DMS 273 (cell line): ENCODE results near the gene SIRT5.

Experiments used
- DNase-seq: peaks from one replicate; lab custom pipeline; 2025; ENCODE audit not compliant: unreplicated experiment; lab: John Stamatoyannopoulos, UW

The SIRT5 gene

DNA sequence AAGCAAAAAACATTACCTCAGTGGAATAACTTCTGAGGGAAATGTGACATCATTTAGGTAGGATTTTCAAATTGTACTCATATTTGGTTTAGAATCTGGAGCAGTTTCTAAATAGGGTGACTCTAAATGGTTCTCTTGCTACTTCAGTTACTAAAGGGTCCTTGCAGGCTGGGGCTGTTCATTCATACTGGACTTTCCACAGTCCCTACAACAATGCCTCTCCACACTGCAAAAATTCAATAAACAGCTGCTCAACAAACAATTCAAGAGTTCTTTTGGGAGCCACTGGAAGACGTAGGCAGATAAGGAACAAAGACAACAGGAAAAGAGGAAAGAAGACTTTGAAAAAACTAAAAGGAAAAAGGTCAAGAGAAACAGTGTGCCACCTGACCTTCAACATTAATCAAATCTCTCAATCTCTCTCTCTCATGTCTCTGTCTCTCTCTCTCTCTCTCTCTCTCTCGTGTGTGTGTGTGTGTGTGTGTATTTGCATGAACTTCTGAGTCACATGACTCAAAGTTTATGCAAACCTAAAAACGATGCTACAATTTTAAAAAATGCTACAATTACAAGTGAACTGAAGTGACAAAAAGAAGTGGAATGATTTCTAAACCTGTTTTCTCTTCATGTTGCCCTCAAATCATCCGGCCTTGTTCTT, 55.2 kb downstream of the SIRT5 start:
- DNase-seq, result no peak

DNA sequence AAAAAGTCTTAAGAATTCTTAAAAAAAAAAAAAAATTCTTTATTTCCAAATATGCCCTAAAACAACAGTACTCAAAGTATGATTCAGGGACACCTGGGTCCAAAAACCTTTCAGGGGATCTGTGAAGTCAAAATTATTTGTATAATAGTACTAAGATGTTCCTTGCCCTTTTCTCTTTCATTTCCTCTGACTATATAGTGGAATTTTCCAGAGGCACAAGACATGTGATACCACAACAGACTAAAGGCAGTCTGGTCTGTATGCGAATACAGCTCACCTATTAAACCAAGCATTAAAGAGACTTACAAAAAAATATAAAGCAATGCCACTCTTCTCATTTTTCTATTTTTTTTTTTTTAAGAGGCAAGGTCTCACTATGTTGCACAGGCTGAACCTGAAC, 56.1 kb downstream of the SIRT5 start:
- no peak for DNase-seq

DNA sequence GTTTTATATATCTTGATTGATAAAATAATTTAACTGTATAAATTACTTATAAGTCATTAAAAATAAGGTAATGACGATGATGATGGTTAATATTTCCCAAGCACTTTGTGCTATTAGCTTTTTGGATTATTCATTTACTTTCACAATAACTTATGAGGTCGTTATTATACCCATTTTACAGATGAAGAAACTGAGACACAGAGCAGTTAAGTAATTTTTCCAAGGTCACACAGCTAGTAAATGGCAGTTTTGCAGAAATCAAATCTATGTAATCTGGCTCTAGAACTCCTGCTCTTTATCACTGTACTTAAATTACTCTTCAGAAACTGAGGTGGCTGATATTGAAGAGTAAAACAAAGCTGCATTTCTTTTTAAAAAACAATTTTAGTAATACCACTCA, 58.9 kb downstream of the SIRT5 start:
- no peak for DNase-seq

DNA sequence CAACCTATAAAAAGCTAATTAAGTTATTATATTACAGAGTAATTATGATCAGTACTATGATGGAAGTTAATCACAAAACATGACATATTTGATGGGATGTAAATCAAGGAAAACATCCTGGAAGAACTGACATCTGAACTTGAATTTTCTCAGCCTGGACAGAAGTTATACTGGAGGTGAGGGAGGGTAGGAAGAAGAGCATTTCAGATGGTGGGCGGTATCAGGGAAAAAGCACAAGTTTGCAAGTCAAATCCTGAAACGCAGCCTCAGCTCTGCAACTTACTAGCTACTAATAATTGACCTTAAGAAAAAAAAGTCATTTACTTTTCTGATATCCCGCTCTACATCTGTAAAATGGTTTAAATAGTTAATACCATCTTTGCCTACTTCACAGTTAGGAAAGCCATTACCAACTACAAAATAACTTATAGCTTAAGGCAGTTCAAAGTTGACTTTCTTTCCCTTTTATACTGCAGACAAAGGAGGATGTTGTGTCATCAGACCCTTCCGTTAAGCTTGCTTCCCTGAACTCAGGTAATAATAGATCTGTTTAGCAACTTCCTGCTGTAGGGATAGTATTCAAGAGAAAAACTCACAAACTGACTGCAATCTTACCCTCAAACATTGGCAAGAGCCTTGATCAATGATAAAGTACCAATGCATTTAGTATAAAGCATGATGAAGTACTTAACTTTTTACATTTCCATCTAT, 61.7 kb downstream of the SIRT5 start:
- DNase-seq, result no peak

DNA sequence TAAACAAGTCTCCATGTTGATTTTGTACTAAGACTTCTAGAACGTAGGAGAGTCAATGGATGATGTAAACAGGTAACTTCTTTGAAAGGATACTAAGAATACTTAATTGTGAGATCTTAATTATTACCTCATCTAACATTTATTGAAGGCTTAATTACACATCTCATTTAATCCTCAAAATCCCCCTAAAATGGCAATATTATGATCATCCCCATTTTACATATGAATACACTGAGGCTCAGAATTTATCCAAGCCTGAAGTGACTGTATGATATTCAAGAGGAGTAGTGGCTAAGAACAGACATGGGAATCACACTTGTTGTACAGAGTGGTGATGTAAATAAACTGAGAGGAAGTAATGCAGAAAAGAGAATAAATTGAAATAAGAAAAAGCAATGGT, 63.6 kb downstream of the SIRT5 start:
- no peak for DNase-seq

DNA sequence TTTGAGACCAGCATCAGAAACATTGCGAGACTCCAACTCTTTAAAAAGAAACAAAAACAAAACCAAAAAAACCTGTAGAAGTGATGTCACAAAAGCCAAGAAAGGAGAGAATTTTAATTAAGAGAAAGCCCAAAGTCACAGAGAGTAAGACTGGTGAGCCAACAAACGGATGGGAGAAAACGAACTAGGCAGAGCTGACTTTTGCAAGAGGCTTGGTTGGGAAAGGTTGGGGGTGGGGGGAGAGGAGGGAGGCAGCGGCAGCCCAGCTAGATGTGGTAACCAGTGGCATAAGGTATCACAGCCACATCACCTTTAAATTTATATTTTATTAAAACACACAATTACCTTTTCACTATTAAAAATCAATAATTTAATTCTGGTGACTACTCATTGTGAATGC, 64.2 kb downstream of the SIRT5 start:
- DNase-seq, result no peak

DNA sequence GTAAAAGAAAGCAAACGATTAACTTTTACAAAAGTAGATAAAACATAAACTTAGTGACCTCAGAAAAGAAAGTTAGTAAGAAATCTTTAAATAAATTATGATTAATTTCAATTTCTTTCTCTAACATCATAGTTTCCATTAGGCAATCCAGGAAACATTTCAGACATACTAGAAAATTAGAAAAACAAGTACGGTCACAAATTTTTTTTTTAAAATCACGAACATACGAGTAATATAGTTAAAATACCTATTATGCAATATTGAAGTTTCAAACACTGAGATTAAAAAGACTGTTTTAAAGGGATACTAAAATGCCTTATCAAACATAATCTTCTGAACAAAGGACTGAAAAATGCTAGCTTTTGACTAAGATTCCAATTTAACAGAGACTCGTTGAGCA, 66.9 kb downstream of the SIRT5 start:
- DNase-seq, result no peak

DNA sequence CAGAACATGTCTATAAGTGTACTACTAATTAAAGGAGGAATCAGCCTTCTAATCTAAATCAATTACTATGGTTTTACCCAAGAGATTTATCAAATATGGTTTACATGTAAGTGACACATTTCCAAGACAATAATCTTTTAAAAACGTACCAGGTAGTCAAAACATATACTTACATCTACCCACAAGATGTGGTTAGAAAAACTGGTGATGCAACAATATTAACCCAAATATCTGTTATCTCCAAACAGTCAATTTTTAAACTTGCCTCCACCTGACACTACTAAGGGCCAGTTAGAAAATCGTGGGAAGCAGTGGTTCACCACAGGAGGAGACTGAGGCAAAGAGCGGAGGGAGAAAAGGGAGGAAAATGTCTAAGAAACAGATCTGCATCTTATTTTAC, 68.7 kb downstream of the SIRT5 start:
- DNase-seq, result no peak

DNA sequence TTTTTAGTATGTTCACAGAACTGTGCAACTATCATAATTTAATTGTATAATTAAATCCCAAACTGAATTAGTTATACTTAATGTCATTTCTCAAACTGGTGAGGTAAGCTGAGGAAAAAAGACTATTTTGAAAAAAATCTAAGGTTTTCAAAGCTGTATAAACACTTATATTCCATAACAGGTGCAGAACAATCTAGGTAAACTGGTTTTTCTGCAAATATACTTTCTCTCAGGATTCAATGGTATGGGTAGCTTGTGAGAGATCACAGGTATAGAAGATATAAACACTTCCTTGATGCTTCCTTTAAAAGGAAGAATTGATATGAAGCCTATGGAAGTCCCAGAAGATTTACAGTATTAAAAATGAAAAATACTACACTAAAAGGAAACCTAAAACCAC, 74.4 kb downstream of the SIRT5 start:
- no peak for DNase-seq

DNA sequence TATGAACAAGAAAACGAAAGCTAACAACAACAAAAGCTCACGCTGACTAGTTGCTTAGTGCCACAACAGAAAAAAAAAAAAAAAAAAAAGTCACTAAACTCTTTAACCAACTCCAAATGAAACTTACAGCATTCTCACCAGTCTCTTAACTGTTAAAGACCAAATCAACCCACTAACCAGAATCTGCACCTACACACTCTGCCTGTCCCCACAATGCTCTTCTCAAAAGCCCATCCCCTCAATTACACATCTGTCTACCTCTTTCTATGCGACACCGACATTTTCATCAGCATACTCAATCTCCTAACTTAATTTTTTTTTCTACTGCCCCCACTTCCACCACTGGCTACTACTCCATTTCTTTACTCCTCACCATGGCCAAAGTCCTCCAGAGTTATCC, 75.0 kb downstream of the SIRT5 start:
- DNase-seq, result no peak

DNA sequence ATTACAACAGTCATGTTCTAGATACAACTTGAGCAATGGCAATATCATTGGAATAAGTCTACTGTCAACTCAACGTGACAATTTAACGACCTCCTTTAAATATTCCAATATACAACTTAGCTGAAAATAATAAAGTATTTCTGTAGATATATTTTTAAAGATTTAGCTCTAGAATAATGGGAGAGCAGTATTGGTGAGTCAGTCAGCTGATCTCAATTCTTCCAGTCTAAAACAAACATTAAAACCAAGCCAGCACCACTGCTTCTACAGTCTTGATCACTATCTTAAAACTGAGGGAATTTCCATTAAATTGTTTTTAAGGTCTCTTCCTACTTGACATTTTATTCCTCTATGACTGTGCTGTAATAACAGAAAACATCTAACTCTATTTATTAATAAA, 78.9 kb downstream of the SIRT5 start:
- DNase-seq, result no peak

DNA sequence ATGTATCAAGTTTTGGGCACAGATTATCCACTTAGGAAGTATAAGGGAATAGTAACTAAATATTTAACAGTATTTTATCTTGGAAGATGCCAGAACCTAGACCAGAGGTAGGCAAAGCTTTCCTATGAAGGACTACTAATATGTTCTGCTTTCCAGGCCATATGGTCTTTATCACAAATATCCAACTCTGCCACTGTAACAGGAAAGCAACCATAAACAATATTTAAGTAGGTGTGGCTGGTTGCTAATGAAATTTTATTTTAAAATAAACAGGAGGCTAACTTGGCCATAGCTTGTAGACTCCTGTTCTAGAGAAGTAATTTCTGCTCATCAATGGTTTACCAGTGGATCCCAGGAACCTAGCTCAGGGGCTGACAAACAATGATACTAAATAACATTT, 80.1 kb downstream of the SIRT5 start:
- peak; percentile 14 for DNase-seq

DNA sequence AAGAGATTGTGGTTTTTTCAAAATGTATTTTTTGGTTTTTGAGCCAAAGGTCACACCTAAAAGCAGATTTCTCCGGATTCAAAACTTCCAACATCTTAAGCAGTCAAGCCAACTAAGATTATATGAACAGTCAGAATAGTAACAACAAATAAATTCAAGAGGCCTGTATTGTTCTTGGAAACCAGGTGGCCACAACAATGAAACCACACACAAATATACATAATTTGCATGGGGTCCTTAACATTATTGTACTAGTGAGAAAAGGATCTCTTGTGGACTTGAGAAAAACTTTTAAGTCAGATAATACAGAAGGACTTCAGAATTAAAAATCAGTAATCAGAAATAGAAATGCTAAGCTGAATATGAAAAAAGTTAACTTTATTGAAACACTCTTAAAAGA, 81.3 kb downstream of the SIRT5 start:
- DNase-seq, result no peak

DNA sequence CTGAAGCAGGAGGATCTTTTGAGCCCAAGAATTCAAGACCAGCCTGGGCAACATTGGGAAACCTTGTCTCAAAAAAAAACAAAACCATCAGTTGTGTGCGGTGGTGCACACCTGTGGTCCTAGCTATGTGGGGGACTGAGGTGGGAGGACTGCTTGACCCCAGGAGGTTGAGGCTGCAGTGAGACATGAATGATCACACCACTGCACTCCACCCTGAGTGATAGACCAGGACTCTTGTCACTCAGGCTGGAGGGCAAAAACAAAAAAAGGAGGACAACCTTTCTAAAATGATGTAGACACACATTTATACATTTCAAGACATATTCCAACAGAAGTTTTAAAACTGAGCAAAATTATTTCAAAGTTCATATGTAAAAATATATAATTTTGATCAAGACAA, 85.9 kb downstream of the SIRT5 start:
- no peak for DNase-seq

DNA sequence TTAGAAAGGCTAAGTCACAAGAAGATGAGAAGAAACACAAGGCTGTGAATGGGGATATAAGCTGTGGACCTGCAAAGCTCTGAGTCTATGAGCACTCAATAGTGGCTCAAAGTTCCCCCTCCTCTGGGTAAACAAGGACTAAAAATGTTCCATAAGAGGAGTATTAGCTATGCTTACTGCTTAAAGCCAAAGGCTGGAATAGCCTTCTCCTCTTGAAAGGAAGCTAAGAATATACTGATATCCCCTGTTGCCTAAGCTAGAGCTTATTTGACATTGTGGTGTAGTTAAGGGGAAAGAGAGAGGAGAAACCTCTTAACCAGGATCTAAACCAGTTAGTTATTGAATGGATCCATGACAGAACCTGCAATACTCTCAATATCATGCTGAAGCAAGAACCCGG, 86.5 kb downstream of the SIRT5 start:
- no peak for DNase-seq

DNA sequence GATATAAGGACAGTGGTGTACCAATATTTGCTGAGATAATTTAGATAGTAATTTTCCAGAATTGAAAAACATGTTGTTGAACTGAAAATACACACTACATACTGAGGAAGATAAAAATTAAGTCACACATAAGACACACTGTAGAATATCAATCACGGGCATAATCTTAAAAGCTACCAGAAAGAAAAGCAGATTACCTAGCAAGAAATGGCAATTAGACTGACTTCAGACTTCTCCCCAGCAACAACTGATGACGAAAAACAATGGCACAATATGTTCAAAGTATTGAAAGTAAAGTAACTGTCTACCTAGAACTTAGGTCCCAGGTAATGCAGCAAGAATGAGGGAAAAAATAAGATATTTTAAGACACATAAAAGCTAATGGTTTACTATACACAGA, 87.2 kb downstream of the SIRT5 start:
- DNase-seq, result peak; percentile 6

DNA sequence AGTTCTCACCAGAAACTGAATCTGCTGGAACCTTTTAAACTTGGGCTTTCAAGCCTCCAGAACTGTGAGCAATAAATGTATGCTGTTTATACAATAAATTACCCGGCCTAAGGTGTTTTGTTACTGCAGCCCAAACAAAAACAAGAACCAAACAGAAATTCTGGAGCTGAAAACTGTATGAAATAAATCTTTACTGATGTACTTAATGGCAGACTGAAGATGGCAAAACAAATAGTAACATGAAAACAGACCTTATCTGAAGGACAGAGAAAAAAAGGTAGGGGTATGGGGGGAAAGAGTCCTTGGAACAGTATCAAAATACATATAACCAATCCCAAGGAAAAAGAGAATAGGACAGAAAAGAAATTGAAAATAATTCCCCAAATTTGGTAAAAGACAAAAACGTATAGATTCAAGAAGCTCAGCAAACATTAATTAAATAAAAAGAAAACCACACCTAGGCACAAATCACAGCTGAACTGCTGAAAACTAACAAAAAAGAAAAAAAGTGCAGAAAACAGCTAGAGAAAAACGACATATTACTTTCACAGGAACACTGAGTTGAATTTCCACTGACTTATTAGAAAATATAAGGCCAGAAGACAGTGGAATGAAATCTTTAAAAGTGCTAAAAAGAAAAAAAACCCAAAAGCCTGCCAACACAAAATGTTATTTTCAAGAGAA, 88.4 kb downstream of the SIRT5 start:
- DNase-seq, result no peak

DNA sequence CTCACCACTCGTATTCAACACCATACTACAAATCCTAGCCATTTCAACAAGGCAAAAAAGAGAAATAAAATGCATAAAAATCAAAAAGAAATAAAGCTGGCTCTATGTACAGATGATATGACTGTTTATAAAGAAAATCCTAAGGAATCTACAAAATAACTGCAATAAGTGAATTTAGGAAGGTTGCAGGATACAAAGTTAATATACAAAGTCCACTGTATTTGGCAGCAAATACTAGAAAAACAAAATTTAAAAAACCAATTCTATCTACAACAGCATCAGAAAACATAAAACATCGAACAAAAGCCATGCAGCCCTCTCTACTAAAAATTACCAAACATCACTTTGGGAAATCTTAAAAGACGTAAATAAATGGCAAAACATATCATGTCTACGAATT, 89.6 kb downstream of the SIRT5 start:
- no peak for DNase-seq
